Fibroblast of lung (primary cell): Measurements from ENCODE around the gene HMX3. TPM values are rescaled to one million over a fixed set of nuclear protein-coding genes. Genes with fewer than 3 reads are reported as not detected.

Experiments
- DNase-seq, 2 donors: peaks; one replicate each; pipeline versions ENCODE4 v3.0.0 to v3.0.0-alpha.2; 2010; ENCODE audit warnings: low read depth in 2 of 2
- H2AFZ ChIP-seq: 2 replicates; pipeline ENCODE4 v1.5.1; 2012; ENCODE audit warnings: low read length, control low read depth, inconsistent platforms
- H3K27ac ChIP-seq: 2 replicates; pipeline ENCODE4 v1.5.1; 2011; ENCODE audit warnings: low read length, control low read depth; ENCODE audit not compliant: insufficient read depth
- H3K27me3 ChIP-seq: 2 replicates; pipeline ENCODE4 v1.5.1; 2011; ENCODE audit warnings: mild to moderate bottlenecking, low read length; ENCODE audit not compliant: control insufficient read depth, insufficient read depth
- H3K36me3 ChIP-seq: 2 replicates; pipeline ENCODE4 v1.5.1; 2011; ENCODE audit warnings: low read length; ENCODE audit not compliant: control insufficient read depth, insufficient read depth
- H3K4me1 ChIP-seq: 2 replicates; pipeline ENCODE4 v1.5.1; 2011; ENCODE audit warnings: low read length; ENCODE audit not compliant: control insufficient read depth, insufficient read depth; ENCODE audit errors: extremely low read depth
- H3K4me2 ChIP-seq: 2 replicates; pipeline ENCODE4 v1.5.1; 2011; ENCODE audit warnings: low read length, control low read depth; ENCODE audit not compliant: insufficient read depth; ENCODE audit errors: extremely low read depth
- H3K4me3 ChIP-seq, 4 experiments: fragments of 200-600 bp in 1 of 4; sonication (generic) in 1 of 4; replicated peaks in 1 of 4; 2 replicates each; pipeline ENCODE4 v1.5.1; 2011 to 2016; ENCODE audit warnings: low read length in 4 of 4, low read depth in 3 of 4, mild to moderate bottlenecking in 3 of 4, control low read depth in 2 of 4, inconsistent platforms in 1 of 4, mixed read lengths in 1 of 4; ENCODE audit not compliant: insufficient read depth in 1 of 4; ENCODE audit errors: control extremely low read depth in 1 of 4
- H3K79me2 ChIP-seq: 2 replicates; pipeline ENCODE4 v1.5.1; 2012; ENCODE audit warnings: mild to moderate bottlenecking, low read length, inconsistent platforms; ENCODE audit not compliant: control insufficient read depth, insufficient read depth
- H3K9ac ChIP-seq: 2 replicates; pipeline ENCODE4 v1.5.1; 2011; ENCODE audit warnings: mild to moderate bottlenecking, low read length, control low read depth; ENCODE audit not compliant: insufficient read depth
- H3K9me3 ChIP-seq: 2 replicates; pipeline ENCODE4 v1.5.1; 2012; ENCODE audit warnings: low read depth, low read length; ENCODE audit not compliant: control insufficient read depth, insufficient read depth
- H4K20me1 ChIP-seq: 2 replicates; pipeline ENCODE4 v1.5.1; 2011; ENCODE audit warnings: low read length; ENCODE audit not compliant: control insufficient read depth, insufficient read depth; ENCODE audit errors: extremely low read depth
- CTCF ChIP-seq, 2 donors: IDR thresholded peaks in 1 of 2; conservative IDR thresholded peaks in 1 of 2; 1 replicate in 1 of 2; 2 replicates in 1 of 2; pipeline ENCODE4 v1.5.1; 2011 to 2012; ENCODE audit warnings: low read length in 2 of 2, control low read depth in 1 of 2, inconsistent platforms in 1 of 2, low read depth in 1 of 2, mild to moderate bottlenecking in 1 of 2
- EZH2 ChIP-seq: IDR thresholded peaks from 2 replicates; pipeline ENCODE4 v1.5.1; 2012; ENCODE audit warnings: low read length, control low read depth, mild to moderate bottlenecking; ENCODE audit errors: missing control alignments
- polyA plus RNA-seq, 2 donors: library from polyadenylated mRNA; depleted of rRNA in 1 of 2; stranded (reverse) in 1 of 2; unstranded in 1 of 2; fragments of >200 nt; gene quantifications; 2 replicates each; pipeline ENCODE4 v1.2.1, GENCODE V29; 2011 to 2012; ENCODE audit warnings: missing spikeins in 1 of 2
- total RNA-seq: library from RNA; depleted of rRNA; stranded (reverse); fragments of >200 nt; gene quantifications from 2 replicates; pipeline ENCODE4 v1.2.1, GENCODE V29; 2014

HMX3 gene
- total and polyA plus RNA-seq, 2 donors (not counting 1 experiment from before 2014, with no cell fraction given) = not detected

- TF ChIP-seq EZH2 (no peak), CTCF (conservative IDR thresholded peaks at IDR 0.05 in 1 of 2, IDR thresholded peaks at IDR 0.05 in 1 of 2; ENCODE audit: low read depth in 1 of 2, low read length in 2 of 2) (no peak)
- Histone ChIP-seq H2AFZ (peak overlapping the region; percentile 78), H3K4me1 (peaks cover 4% of the 10 kb centered on the region), H4K20me1 (peaks cover 2% of the 10 kb centered on the region), H3K27me3 (peaks cover 27% of the 10 kb centered on the region), H3K79me2 (peaks cover 57% of the 10 kb centered on the region), H3K27ac (peak overlapping the region; percentile 96), H3K9me3 (no peaks in the 10 kb centered on the region), H3K9ac (peak overlapping the region; percentile 93), H3K4me3 (peak overlapping the region; percentile 69 to 94 (median 84)), H3K36me3 (peaks cover 2% of the 10 kb centered on the region), H3K4me2 (peak overlapping the region; percentile 93)
- DNase-seq = peak; percentile 36 to 57
Measured at GRCh38 chr10:123154711-123155505, 19.1 kb downstream of the HMX3 start.

- TF ChIP-seq CTCF (conservative IDR thresholded peaks at IDR 0.05 in 1 of 2, IDR thresholded peaks at IDR 0.05 in 1 of 2; ENCODE audit: low read depth in 1 of 2, low read length in 2 of 2) (no peak), EZH2 (no peak)
- H3K79me2 ChIP-seq = peaks cover 68% of the 10 kb centered on the region
- peak in 1 of 2 donors; percentile 37 for DNase-seq
Measured at GRCh38 chr10:123156078-123156477, 20.3 kb downstream of the HMX3 start.

GRCh38 chr10:123157210-123157609, 21.4 kb downstream of the HMX3 start:
- peaks cover 78% of the 10 kb centered on the region for H3K79me2 ChIP-seq
- peak overlapping the region in 1 of 4 experiments; percentile 17 for H3K4me3 ChIP-seq
- H3K9me3 ChIP-seq = no peaks in the 10 kb centered on the region
- TF ChIP-seq CTCF (conservative IDR thresholded peaks at IDR 0.05 in 1 of 2, IDR thresholded peaks at IDR 0.05 in 1 of 2; ENCODE audit: low read depth in 1 of 2, low read length in 2 of 2) = no peak
- no peak for TF ChIP-seq EZH2
- DNase-seq = peak; percentile 40 to 76
- no peak overlapping the region for H3K27ac ChIP-seq
- peak overlapping the region; percentile 61 for H3K4me2 ChIP-seq
- peaks cover 7% of the 10 kb centered on the region for H3K36me3 ChIP-seq
- peaks cover 2% of the 10 kb centered on the region for H4K20me1 ChIP-seq
- H3K27me3 ChIP-seq = peaks cover 4% of the 10 kb centered on the region
- H2AFZ ChIP-seq = no peak overlapping the region
- H3K4me1 ChIP-seq = peaks cover 4% of the 10 kb centered on the region
- no peak overlapping the region for H3K9ac ChIP-seq

More at GRCh38 chr10:123156078-123156477, 20.3 kb downstream of the HMX3 start:
- Histone ChIP-seq H4K20me1 (peaks cover 2% of the 10 kb centered on the region), H3K4me1 (peaks cover 4% of the 10 kb centered on the region), H3K4me3 (peak overlapping the region; percentile 69 to 94 (median 84)), H3K9me3 (no peaks in the 10 kb centered on the region), H3K27ac (no peak overlapping the region), H2AFZ (no peak overlapping the region), H3K36me3 (peaks cover 7% of the 10 kb centered on the region), H3K4me2 (peak overlapping the region; percentile 93), H3K27me3 (peaks cover 15% of the 10 kb centered on the region), H3K9ac (no peak overlapping the region)
